B cell (primary cell): ENCODE measurements around the gene MICALL2. TPM values are rescaled to one million over a fixed set of nuclear protein-coding genes. Genes with fewer than 3 reads are reported as not detected.

ENCODE experiments used
- ATAC-seq: fragments of 200-7000 bp; cut with Tn5 transposase; one replicate; pipeline ENCODE4 v1.10.0; 2021; ENCODE audit warnings: low read depth, mild to moderate bottlenecking, moderate number of reproducible peaks, moderate library complexity
- CTCF ChIA-PET: fragments of 350-600 bp; sonication (Branson Sonifier 250); formaldehyde crosslinking; loops from one replicate; lab custom pipeline; 2021; ENCODE audit warnings: antibody characterized with exemption, inconsistent platforms; lab: Charles Lee
- POLR2A ChIA-PET: fragments of 350-600 bp; sonication (Branson Sonifier 250); formaldehyde crosslinking; loops from one replicate; lab custom pipeline; 2021; ENCODE audit warnings: antibody characterized with exemption; lab: Charles Lee
- DNase-seq: peaks from one replicate; pipeline ENCODE4 v3.0.0; 2013
- H2AFZ ChIP-seq: 2 replicates; pipeline ENCODE4 v1.6.1; 2012; ENCODE audit warnings: mild to moderate bottlenecking, low read depth, low read length; ENCODE audit not compliant: insufficient read depth, poor library complexity, severe bottlenecking
- H3K27ac ChIP-seq, 2 donors: 1 replicate in 1 of 2; 2 replicates in 1 of 2; pipeline ENCODE4 v1.5.1; 2012 to 2013; ENCODE audit warnings: low read length in 2 of 2, mild to moderate bottlenecking in 2 of 2, moderate library complexity in 1 of 2
- H3K27me3 ChIP-seq, 4 experiments: fragments of 200-600 bp in 1 of 4; sonication (generic) in 1 of 4; replicated peaks in 1 of 4; 1 replicate in 2 of 4; 2 replicates in 2 of 4; pipeline versions ENCODE4 v1.6.1 to v1.7.0; 2013 to 2016; ENCODE audit warnings: low read length in 3 of 4, mild to moderate bottlenecking in 2 of 4, mixed read lengths in 1 of 4, moderate library complexity in 1 of 4; ENCODE audit not compliant: insufficient read depth in 4 of 4, control insufficient read depth in 3 of 4; ENCODE audit errors: control extremely low read depth in 1 of 4
- H3K36me3 ChIP-seq, 2 experiments: replicated peaks in 1 of 2; 1 replicate in 1 of 2; 2 replicates in 1 of 2; pipeline versions ENCODE4 v1.6.1 to v1.7.1; 2013; ENCODE audit warnings: low read length in 1 of 2; ENCODE audit not compliant: insufficient read depth in 2 of 2, control insufficient read depth in 1 of 2; ENCODE audit errors: control extremely low read depth in 1 of 2, extremely low read depth in 1 of 2
- H3K4me1 ChIP-seq, 2 donors: fragments of 200-600 bp in 1 of 2; sonication (generic) in 1 of 2; 1 replicate in 1 of 2; 2 replicates in 1 of 2; pipeline versions ENCODE4 v1.5.1 to v1.6.1; 2013 to 2017; ENCODE audit warnings: low read length in 2 of 2; ENCODE audit not compliant: control insufficient read depth in 2 of 2, insufficient read depth in 2 of 2
- H3K4me2 ChIP-seq: replicated peaks from 2 replicates; pipeline ENCODE3; 2012; ENCODE audit warnings: mild to moderate bottlenecking, low read depth, low read length; ENCODE audit not compliant: poor library complexity, severe bottlenecking
- H3K4me3 ChIP-seq, 5 experiments: fragments of 200-600 bp in 1 of 5; sonication (generic) in 1 of 5; 1 replicate in 3 of 5; 2 replicates in 2 of 5; pipeline versions ENCODE4 v1.5.1 to v1.7.0; 2011 to 2016; ENCODE audit warnings: low read length in 4 of 5, mild to moderate bottlenecking in 4 of 5, low read depth in 2 of 5, control low read depth in 1 of 5, moderate library complexity in 1 of 5; ENCODE audit not compliant: insufficient read depth in 1 of 5; ENCODE audit errors: control extremely low read depth in 1 of 5, extremely low read depth in 1 of 5
- H3K79me2 ChIP-seq: fragments of 200-600 bp; sonication (generic); one replicate; pipeline ENCODE4 v1.6.0; 2016; ENCODE audit warnings: low read length; ENCODE audit not compliant: control insufficient read depth, insufficient read depth
- H3K9ac ChIP-seq: fragments of 200-600 bp; sonication (generic); 2 replicates; pipeline ENCODE4 v1.6.1; 2017; ENCODE audit warnings: mild to moderate bottlenecking, low read length, moderate library complexity
- H3K9me3 ChIP-seq, 3 donors: one replicate each; pipeline versions ENCODE4 v1.6.1 to v1.7.1; 2013; ENCODE audit warnings: low read length in 2 of 3; ENCODE audit not compliant: control insufficient read depth in 2 of 3, insufficient read depth in 1 of 3; ENCODE audit errors: control extremely low read depth in 1 of 3
- H4K20me1 ChIP-seq: 2 replicates; pipeline ENCODE4 v1.6.0; 2012; ENCODE audit warnings: mild to moderate bottlenecking, low read length; ENCODE audit not compliant: insufficient read depth, control insufficient read depth, poor library complexity, severe bottlenecking
- H3K27ac Mint-ChIP-seq: one replicate; pipeline ENCODE4 v1.8.0; 2021; ENCODE audit warnings: mixed read lengths
- H3K27me3 Mint-ChIP-seq: one replicate; pipeline ENCODE4 v1.8.0; 2021; ENCODE audit warnings: mixed read lengths
- H3K4me1 Mint-ChIP-seq: one replicate; pipeline ENCODE4 v1.8.0; 2021; ENCODE audit warnings: mixed read lengths
- H3K4me3 Mint-ChIP-seq: one replicate; pipeline ENCODE4 v1.8.0; 2021; ENCODE audit warnings: mixed read lengths
- H3K9me3 Mint-ChIP-seq: one replicate; pipeline ENCODE4 v1.8.0; 2022; ENCODE audit warnings: mixed read lengths; ENCODE audit not compliant: insufficient read depth
- CTCF ChIP-seq: fragments of 200-600 bp; IDR thresholded peaks from one replicate; pipeline ENCODE4 v1.8.0; 2022; ENCODE audit warnings: antibody characterized with exemption, mild to moderate bottlenecking
- EZH2 ChIP-seq: IDR thresholded peaks from 2 replicates; pipeline ENCODE4 v1.6.1; 2012; ENCODE audit warnings: borderline replicate concordance, low read depth, mild to moderate bottlenecking, moderate library complexity, low read length; ENCODE audit not compliant: insufficient read depth, poor library complexity, severe bottlenecking
- WGBS: methylation state at CpG from one replicate; pipeline ENCODE4 v1.1.5; 2013; ENCODE audit warnings: missing lambda C conversion rate; ENCODE audit not compliant: insufficient coverage; 5-methylcytosine and 5-hydroxymethylcytosine counted together
- intact Hi-C: fragments of 100-400 bp; cut with micrococcal nuclease; formaldehyde crosslinking; loops from one replicate; pipeline ENCODE4 v1.10.0; 2022
- polyA minus RNA-seq: library from RNA; depleted of rRNA, polyadenylated mRNA; stranded (reverse); fragments of >200 nt; gene quantifications from 2 replicates; pipeline ENCODE4 v1.2.3, GENCODE V29; 2012
- polyA plus RNA-seq: library from polyadenylated mRNA; depleted of rRNA; stranded (reverse); fragments of >200 nt; gene quantifications from 2 replicates; pipeline ENCODE4 v1.2.3, GENCODE V29; 2012
- total RNA-seq, 2 donors: library from RNA; stranded (reverse); fragments of 120-200 nt in 1 of 2; gene quantifications; 1 replicate in 1 of 2; 2 replicates in 1 of 2; pipeline versions ENCODE4 v1.2.3 to v1.2.4, GENCODE V29; 2013 to 2022

Gene MICALL2
- total RNA-seq (0.94 and 0.97 TPM in 2 replicates), polyA plus RNA-seq (0.46 and 0.85 TPM in 2 replicates), polyA minus RNA-seq (1.1 and 2.1 TPM in 2 replicates)
- total RNA-seq (2013): 0.35 TPM

GRCh38 chr7:1458683-1459511 is at the start of gene MICALL2:
Gene MICALL2, minus strand, starts transcription at chr7:1459470. Its CDS starts 144 bp downstream, at chr7:1459326.
- Histone ChIP-seq H3K36me3 (no peaks in the 10 kb centered on the region), H4K20me1 (no peaks in the 10 kb centered on the region), H2AFZ (peak within 1 kb of the TSS; percentile 84), H3K4me3 (peak within 1 kb of the TSS; percentile 26 to 79 (median 65)), H3K9ac (peak within 1 kb of the TSS; percentile 83), H3K27ac (no peak within 1 kb of the TSS), H3K9me3 (peaks cover 0 to 6% (median 0%) of the 10 kb centered on the region in 3 donors), H3K79me2 (no peaks in the 10 kb centered on the region), H3K4me1 (peaks cover 18 to 26% of the 10 kb centered on the region in 2 donors), H3K27me3 (no peaks in the 10 kb centered on the region), H3K4me2 (peak within 1 kb of the TSS; percentile 100)
- ChIA-PET POLR2A (no interaction called here), CTCF (interaction anchor here (0.5 kb wide), 1 partner anchor 28 kb away, joined by 5 read pairs; no protein-coding TSS in a partner anchor)
- peaks cover 20% of the 10 kb centered on the region for H3K4me1 Mint-ChIP-seq
- peak within 1 kb of the TSS; percentile 81 for H3K4me3 Mint-ChIP-seq
- no peaks in the 10 kb centered on the region for H3K9me3 Mint-ChIP-seq
- H3K27me3 Mint-ChIP-seq: no peaks in the 10 kb centered on the region
- ATAC-seq (no peak), DNase-seq (no peak)
- WGBS: 3% methylated on average over 66 of the region's 69 CpGs
- TF ChIP-seq CTCF (no peak), EZH2 (no peak)
- peak within 1 kb of the TSS; percentile 41 for H3K27ac Mint-ChIP-seq
- intact Hi-C loops: loop anchor here (2.0 kb wide), 2 partner anchors 46 kb away; partner anchors contain the start of gene INTS1

- peak overlapping the region in 1 of 2 donors; percentile 12 for H3K27ac ChIP-seq
- H3K36me3 ChIP-seq: no peaks in the 10 kb centered on the region
- Mint-ChIP-seq H3K4me3 (peak overlapping the region; percentile 6), H3K27me3 (no peaks in the 10 kb centered on the region), H3K27ac (peak overlapping the region; percentile 63), H3K9me3 (no peaks in the 10 kb centered on the region), H3K4me1 (peaks cover 53% of the 10 kb centered on the region)
- H2AFZ ChIP-seq: no peak overlapping the region
- H3K4me3 ChIP-seq: no peak overlapping the region
- peaks cover 0 to 3% (median 0%) of the 10 kb centered on the region in 3 donors for H3K9me3 ChIP-seq
- WGBS: 10% methylated on average over 9 of the region's 10 CpGs
- DNase-seq (no peak), ATAC-seq (no peak)
- no peaks in the 10 kb centered on the region for H3K27me3 ChIP-seq
- TF ChIP-seq EZH2 (no peak), CTCF (no peak)
- no peak overlapping the region for H3K4me2 ChIP-seq
- no peak overlapping the region for H3K9ac ChIP-seq
- intact Hi-C loops: no loop called here
- ChIA-PET POLR2A (no interaction called here), CTCF (no interaction called here)
- peaks cover 6% of the 10 kb centered on the region for H4K20me1 ChIP-seq
- H3K79me2 ChIP-seq: peaks cover 12% of the 10 kb centered on the region
- H3K4me1 ChIP-seq: peaks cover 49 to 62% of the 10 kb centered on the region in 2 donors
Measured at GRCh38 chr7:1508277-1508758, 49.0 kb upstream of the MICALL2 start.
